ENCODE results near the gene CASP8. TPM values are rescaled to one million over a fixed set of nuclear protein-coding genes. Genes with fewer than 3 reads are reported as not detected.

Gene CASP8
- total and polyA plus RNA-seq, 2 donors (not counting 1 experiment from before 2014, with no cell fraction given), result 76.7 to 120 TPM

DNA sequence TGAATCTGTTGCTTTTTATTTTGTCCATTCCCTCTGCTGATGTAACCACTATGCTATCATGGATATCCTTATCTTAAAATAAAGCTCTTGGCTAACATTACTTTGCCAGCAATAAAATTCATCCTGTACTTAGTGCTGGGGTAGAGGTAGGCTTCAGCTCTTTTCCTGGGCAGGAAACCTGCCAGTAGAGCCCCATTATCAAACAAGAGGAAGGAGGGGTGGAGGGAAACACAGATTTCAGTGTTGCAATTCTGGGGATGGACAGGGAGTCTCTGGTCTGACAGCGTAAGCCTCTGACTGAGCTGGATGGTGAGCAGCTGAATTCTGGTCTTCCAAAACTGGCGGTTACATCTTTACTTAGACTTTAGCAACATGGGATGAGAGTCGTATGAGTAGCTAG is 47.5 kb downstream of the CASP8 start:
- ChIA-PET POLR2A (no interaction called here), CTCF (no interaction called here)
- Histone ChIP-seq H3K4me2 (replicated peaks; ENCODE audit: low read depth, low read length, poor library complexity, severe bottlenecking) (no peak overlapping the region), H3K27ac (ENCODE audit: low read length in 2 of 2) (no peak overlapping the region), H3K4me1 (ENCODE audit: control insufficient read depth in 2 of 2, insufficient read depth in 2 of 2, low read length in 2 of 2) (no peaks in the 10 kb centered on the region), H4K20me1 (ENCODE audit: control insufficient read depth, insufficient read depth, low read length, poor library complexity, severe bottlenecking) (no peaks in the 10 kb centered on the region), H3K9ac (ENCODE audit: low read length) (no peak overlapping the region), H3K79me2 (ENCODE audit: control insufficient read depth, insufficient read depth, low read length) (no peaks in the 10 kb centered on the region), H3K36me3 (replicated peaks in 1 of 2; ENCODE audit: control extremely low read depth in 1 of 2, control insufficient read depth in 1 of 2, extremely low read depth in 1 of 2, insufficient read depth in 2 of 2, low read length in 1 of 2) (peaks cover 0 to 2% of the 10 kb centered on the region in 2 experiments), H2AFZ (ENCODE audit: insufficient read depth, low read depth, low read length, poor library complexity, severe bottlenecking) (no peak overlapping the region), H3K27me3 (replicated peaks in 1 of 4; ENCODE audit: control extremely low read depth in 1 of 4, control insufficient read depth in 3 of 4, insufficient read depth in 4 of 4, low read length in 3 of 4) (no peaks in the 10 kb centered on the region), H3K4me3 (ENCODE audit: control extremely low read depth in 1 of 5, extremely low read depth in 1 of 5, insufficient read depth in 1 of 5, low read depth in 2 of 5, low read length in 4 of 5) (no peak overlapping the region), H3K9me3 (ENCODE audit: control extremely low read depth in 1 of 3, control insufficient read depth in 2 of 3, insufficient read depth in 1 of 3, low read length in 2 of 3) (peaks cover 0 to 2% (median 0%) of the 10 kb centered on the region in 3 donors)
- DNase-seq (no peak), ATAC-seq (ENCODE audit: low read depth) (no peak)
- TF ChIP-seq, protein P1, sequence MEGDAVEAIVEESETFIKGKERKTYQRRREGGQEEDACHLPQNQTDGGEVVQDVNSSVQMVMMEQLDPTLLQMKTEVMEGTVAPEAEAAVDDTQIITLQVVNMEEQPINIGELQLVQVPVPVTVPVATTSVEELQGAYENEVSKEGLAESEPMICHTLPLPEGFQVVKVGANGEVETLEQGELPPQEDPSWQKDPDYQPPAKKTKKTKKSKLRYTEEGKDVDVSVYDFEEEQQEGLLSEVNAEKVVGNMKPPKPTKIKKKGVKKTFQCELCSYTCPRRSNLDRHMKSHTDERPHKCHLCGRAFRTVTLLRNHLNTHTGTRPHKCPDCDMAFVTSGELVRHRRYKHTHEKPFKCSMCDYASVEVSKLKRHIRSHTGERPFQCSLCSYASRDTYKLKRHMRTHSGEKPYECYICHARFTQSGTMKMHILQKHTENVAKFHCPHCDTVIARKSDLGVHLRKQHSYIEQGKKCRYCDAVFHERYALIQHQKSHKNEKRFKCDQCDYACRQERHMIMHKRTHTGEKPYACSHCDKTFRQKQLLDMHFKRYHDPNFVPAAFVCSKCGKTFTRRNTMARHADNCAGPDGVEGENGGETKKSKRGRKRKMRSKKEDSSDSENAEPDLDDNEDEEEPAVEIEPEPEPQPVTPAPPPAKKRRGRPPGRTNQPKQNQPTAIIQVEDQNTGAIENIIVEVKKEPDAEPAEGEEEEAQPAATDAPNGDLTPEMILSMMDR (IDR thresholded peaks at IDR 0.05), result no peak
- TF ChIP-seq EZH2 (IDR thresholded peaks at IDR 0.05; ENCODE audit: borderline replicate concordance, insufficient read depth, low read depth, low read length, poor library complexity, severe bottlenecking), result no peak
- Mint-ChIP-seq H3K27ac (no peak overlapping the region), H3K9me3 (ENCODE audit: insufficient read depth) (peaks cover 3% of the 10 kb centered on the region), H3K4me3 (no peak overlapping the region), H3K4me1 (no peaks in the 10 kb centered on the region), H3K27me3 (no peaks in the 10 kb centered on the region)
- 100% methylated on average over 3 of the region's 3 CpGs for WGBS (ENCODE audit: insufficient coverage)
- intact Hi-C loops (cut with micrococcal nuclease), result no loop called here

DNA sequence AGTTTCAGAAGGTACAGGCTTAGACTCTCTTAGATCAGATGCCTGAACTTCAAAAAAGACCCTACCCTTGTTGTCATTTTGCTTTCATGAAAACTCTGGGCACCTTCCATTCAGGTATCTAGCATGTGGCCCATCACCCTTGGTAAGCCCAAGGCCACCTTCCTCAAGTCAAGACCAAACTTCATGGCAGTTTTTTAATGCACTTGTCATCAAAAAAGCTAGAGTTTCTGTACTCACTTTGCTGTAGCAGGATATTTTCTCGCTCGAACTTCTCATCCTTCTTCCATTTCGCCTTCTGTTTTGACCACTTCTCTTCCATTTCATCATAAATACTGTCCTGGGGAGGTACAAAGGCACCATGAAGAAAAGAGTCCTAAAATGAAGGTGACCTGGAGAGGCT is 48.6 kb downstream of the CASP8 start:
- ATAC-seq (ENCODE audit: low read depth) (no peak), DNase-seq (no peak)
- Histone ChIP-seq H3K4me2 (replicated peaks; ENCODE audit: low read depth, low read length, poor library complexity, severe bottlenecking) (no peak overlapping the region), H3K36me3 (replicated peaks in 1 of 2; ENCODE audit: control extremely low read depth in 1 of 2, control insufficient read depth in 1 of 2, extremely low read depth in 1 of 2, insufficient read depth in 2 of 2, low read length in 1 of 2) (peaks cover 0 to 2% of the 10 kb centered on the region in 2 experiments), H2AFZ (ENCODE audit: insufficient read depth, low read depth, low read length, poor library complexity, severe bottlenecking) (no peak overlapping the region), H3K4me3 (ENCODE audit: control extremely low read depth in 1 of 5, extremely low read depth in 1 of 5, insufficient read depth in 1 of 5, low read depth in 2 of 5, low read length in 4 of 5) (no peak overlapping the region), H3K27me3 (replicated peaks in 1 of 4; ENCODE audit: control extremely low read depth in 1 of 4, control insufficient read depth in 3 of 4, insufficient read depth in 4 of 4, low read length in 3 of 4) (no peaks in the 10 kb centered on the region), H3K79me2 (ENCODE audit: control insufficient read depth, insufficient read depth, low read length) (no peaks in the 10 kb centered on the region), H3K9ac (ENCODE audit: low read length) (no peak overlapping the region), H3K9me3 (ENCODE audit: control extremely low read depth in 1 of 3, control insufficient read depth in 2 of 3, insufficient read depth in 1 of 3, low read length in 2 of 3) (peaks cover 0 to 3% (median 2%) of the 10 kb centered on the region in 3 donors), H3K27ac (ENCODE audit: low read length in 2 of 2) (no peak overlapping the region), H4K20me1 (ENCODE audit: control insufficient read depth, insufficient read depth, low read length, poor library complexity, severe bottlenecking) (no peaks in the 10 kb centered on the region), H3K4me1 (ENCODE audit: control insufficient read depth in 2 of 2, insufficient read depth in 2 of 2, low read length in 2 of 2) (no peaks in the 10 kb centered on the region)
- no CpG with 5 or more reads among the region's 3 CpGs for WGBS (ENCODE audit: insufficient coverage)
- peaks cover 3% of the 10 kb centered on the region for H3K9me3 Mint-ChIP-seq (ENCODE audit: insufficient read depth)
- ChIA-PET POLR2A (no interaction called here), CTCF (no interaction called here)
- no peaks in the 10 kb centered on the region for H3K4me1 Mint-ChIP-seq
- H3K4me3 Mint-ChIP-seq, result no peak overlapping the region
- H3K27ac Mint-ChIP-seq, result no peak overlapping the region
- no peaks in the 10 kb centered on the region for H3K27me3 Mint-ChIP-seq
- intact Hi-C loops (cut with micrococcal nuclease), result no loop called here
- TF ChIP-seq, protein P1 (IDR thresholded peaks at IDR 0.05), result no peak
- no peak for TF ChIP-seq EZH2 (IDR thresholded peaks at IDR 0.05; ENCODE audit: borderline replicate concordance, insufficient read depth, low read depth, low read length, poor library complexity, severe bottlenecking)

Data from B cell (primary cell).